HG03342 (cell line): ENCODE data around the gene SOX13.

ENCODE experiments used
- ATAC-seq: cut with Tn5 transposase; IDR thresholded peaks from one replicate; pipeline ENCODE4 v1.9.1; 2021; ENCODE audit warnings: mild to moderate bottlenecking, moderate library complexity; ENCODE audit not compliant: unreplicated experiment

Gene SOX13

GRCh38 chr1:204104331-204105130, 31.6 kb downstream of the SOX13 start:
- no peak for ATAC-seq

GRCh38 chr1:204105131-204105515, 32.2 kb downstream of the SOX13 start:
- ATAC-seq: no peak

- no peak for ATAC-seq
Measured at GRCh38 chr1:204106825-204107224, 33.9 kb downstream of the SOX13 start.

GRCh38 chr1:204107892-204108291, 35.0 kb downstream of the SOX13 start:
- no peak for ATAC-seq

- no peak for ATAC-seq
Measured at GRCh38 chr1:204108312-204109141, 35.6 kb downstream of the SOX13 start.

- no peak for ATAC-seq
Measured at GRCh38 chr1:204110894-204111633, 38.1 kb downstream of the SOX13 start.

GRCh38 chr1:204112876-204113730, 40.2 kb downstream of the SOX13 start:
- no peak for ATAC-seq

- no peak for ATAC-seq
Measured at GRCh38 chr1:204113896-204114295, 41.0 kb downstream of the SOX13 start.

- ATAC-seq: no peak
Measured at GRCh38 chr1:204114606-204115005, 41.7 kb downstream of the SOX13 start.

GRCh38 chr1:204115116-204115515, 42.2 kb downstream of the SOX13 start:
- no peak for ATAC-seq

GRCh38 chr1:204116539-204116938, 43.6 kb downstream of the SOX13 start:
- no peak for ATAC-seq

- no peak for ATAC-seq
Measured at GRCh38 chr1:204121840-204122555, 49.1 kb downstream of the SOX13 start.

GRCh38 chr1:204123376-204123775, 50.5 kb downstream of the SOX13 start:
- no peak for ATAC-seq

- no peak for ATAC-seq
Measured at GRCh38 chr1:204124639-204125038, 51.7 kb downstream of the SOX13 start.

- no peak for ATAC-seq
Measured at GRCh38 chr1:204125759-204126351, 52.9 kb downstream of the SOX13 start.

GRCh38 chr1:204126386-204126785, 53.5 kb downstream of the SOX13 start:
- no peak for ATAC-seq

GRCh38 chr1:204126956-204127355, 54.0 kb downstream of the SOX13 start:
- ATAC-seq: no peak

- no peak for ATAC-seq
Measured at GRCh38 chr1:204127597-204128242, 54.8 kb downstream of the SOX13 start.

GRCh38 chr1:204128464-204128963, 55.6 kb downstream of the SOX13 start:
- no peak for ATAC-seq
